B cell (primary cell): Measurements from ENCODE around the gene IL17RC. TPM values are rescaled to one million over a fixed set of nuclear protein-coding genes. Genes with fewer than 3 reads are reported as not detected.

ENCODE experiments used
- ATAC-seq: fragments of 200-7000 bp; cut with Tn5 transposase; one replicate; pipeline ENCODE4 v1.10.0; 2021; ENCODE audit warnings: low read depth, mild to moderate bottlenecking, moderate number of reproducible peaks, moderate library complexity
- CTCF ChIA-PET: fragments of 350-600 bp; sonication (Branson Sonifier 250); formaldehyde crosslinking; loops from one replicate; lab custom pipeline; 2021; ENCODE audit warnings: antibody characterized with exemption, inconsistent platforms; lab: Charles Lee
- POLR2A ChIA-PET: fragments of 350-600 bp; sonication (Branson Sonifier 250); formaldehyde crosslinking; loops from one replicate; lab custom pipeline; 2021; ENCODE audit warnings: antibody characterized with exemption; lab: Charles Lee
- DNase-seq: peaks from one replicate; pipeline ENCODE4 v3.0.0; 2013
- H2AFZ ChIP-seq: 2 replicates; pipeline ENCODE4 v1.6.1; 2012; ENCODE audit warnings: mild to moderate bottlenecking, low read depth, low read length; ENCODE audit not compliant: insufficient read depth, poor library complexity, severe bottlenecking
- H3K27ac ChIP-seq, 2 donors: 1 replicate in 1 of 2; 2 replicates in 1 of 2; pipeline ENCODE4 v1.5.1; 2012 to 2013; ENCODE audit warnings: low read length in 2 of 2, mild to moderate bottlenecking in 2 of 2, moderate library complexity in 1 of 2
- H3K27me3 ChIP-seq, 4 experiments: fragments of 200-600 bp in 1 of 4; sonication (generic) in 1 of 4; replicated peaks in 1 of 4; 1 replicate in 2 of 4; 2 replicates in 2 of 4; pipeline versions ENCODE4 v1.6.1 to v1.7.0; 2013 to 2016; ENCODE audit warnings: low read length in 3 of 4, mild to moderate bottlenecking in 2 of 4, mixed read lengths in 1 of 4, moderate library complexity in 1 of 4; ENCODE audit not compliant: insufficient read depth in 4 of 4, control insufficient read depth in 3 of 4; ENCODE audit errors: control extremely low read depth in 1 of 4
- H3K36me3 ChIP-seq, 2 experiments: replicated peaks in 1 of 2; 1 replicate in 1 of 2; 2 replicates in 1 of 2; pipeline versions ENCODE4 v1.6.1 to v1.7.1; 2013; ENCODE audit warnings: low read length in 1 of 2; ENCODE audit not compliant: insufficient read depth in 2 of 2, control insufficient read depth in 1 of 2; ENCODE audit errors: control extremely low read depth in 1 of 2, extremely low read depth in 1 of 2
- H3K4me1 ChIP-seq, 2 donors: fragments of 200-600 bp in 1 of 2; sonication (generic) in 1 of 2; 1 replicate in 1 of 2; 2 replicates in 1 of 2; pipeline versions ENCODE4 v1.5.1 to v1.6.1; 2013 to 2017; ENCODE audit warnings: low read length in 2 of 2; ENCODE audit not compliant: control insufficient read depth in 2 of 2, insufficient read depth in 2 of 2
- H3K4me2 ChIP-seq: replicated peaks from 2 replicates; pipeline ENCODE3; 2012; ENCODE audit warnings: mild to moderate bottlenecking, low read depth, low read length; ENCODE audit not compliant: poor library complexity, severe bottlenecking
- H3K4me3 ChIP-seq, 5 experiments: fragments of 200-600 bp in 1 of 5; sonication (generic) in 1 of 5; 1 replicate in 3 of 5; 2 replicates in 2 of 5; pipeline versions ENCODE4 v1.5.1 to v1.7.0; 2011 to 2016; ENCODE audit warnings: low read length in 4 of 5, mild to moderate bottlenecking in 4 of 5, low read depth in 2 of 5, control low read depth in 1 of 5, moderate library complexity in 1 of 5; ENCODE audit not compliant: insufficient read depth in 1 of 5; ENCODE audit errors: control extremely low read depth in 1 of 5, extremely low read depth in 1 of 5
- H3K79me2 ChIP-seq: fragments of 200-600 bp; sonication (generic); one replicate; pipeline ENCODE4 v1.6.0; 2016; ENCODE audit warnings: low read length; ENCODE audit not compliant: control insufficient read depth, insufficient read depth
- H3K9ac ChIP-seq: fragments of 200-600 bp; sonication (generic); 2 replicates; pipeline ENCODE4 v1.6.1; 2017; ENCODE audit warnings: mild to moderate bottlenecking, low read length, moderate library complexity
- H3K9me3 ChIP-seq, 3 donors: one replicate each; pipeline versions ENCODE4 v1.6.1 to v1.7.1; 2013; ENCODE audit warnings: low read length in 2 of 3; ENCODE audit not compliant: control insufficient read depth in 2 of 3, insufficient read depth in 1 of 3; ENCODE audit errors: control extremely low read depth in 1 of 3
- H4K20me1 ChIP-seq: 2 replicates; pipeline ENCODE4 v1.6.0; 2012; ENCODE audit warnings: mild to moderate bottlenecking, low read length; ENCODE audit not compliant: insufficient read depth, control insufficient read depth, poor library complexity, severe bottlenecking
- H3K27ac Mint-ChIP-seq: one replicate; pipeline ENCODE4 v1.8.0; 2021; ENCODE audit warnings: mixed read lengths
- H3K27me3 Mint-ChIP-seq: one replicate; pipeline ENCODE4 v1.8.0; 2021; ENCODE audit warnings: mixed read lengths
- H3K4me1 Mint-ChIP-seq: one replicate; pipeline ENCODE4 v1.8.0; 2021; ENCODE audit warnings: mixed read lengths
- H3K4me3 Mint-ChIP-seq: one replicate; pipeline ENCODE4 v1.8.0; 2021; ENCODE audit warnings: mixed read lengths
- H3K9me3 Mint-ChIP-seq: one replicate; pipeline ENCODE4 v1.8.0; 2022; ENCODE audit warnings: mixed read lengths; ENCODE audit not compliant: insufficient read depth
- CTCF ChIP-seq: fragments of 200-600 bp; IDR thresholded peaks from one replicate; pipeline ENCODE4 v1.8.0; 2022; ENCODE audit warnings: antibody characterized with exemption, mild to moderate bottlenecking
- EZH2 ChIP-seq: IDR thresholded peaks from 2 replicates; pipeline ENCODE4 v1.6.1; 2012; ENCODE audit warnings: borderline replicate concordance, low read depth, mild to moderate bottlenecking, moderate library complexity, low read length; ENCODE audit not compliant: insufficient read depth, poor library complexity, severe bottlenecking
- WGBS: methylation state at CpG from one replicate; pipeline ENCODE4 v1.1.5; 2013; ENCODE audit warnings: missing lambda C conversion rate; ENCODE audit not compliant: insufficient coverage; 5-methylcytosine and 5-hydroxymethylcytosine counted together
- intact Hi-C: fragments of 100-400 bp; cut with micrococcal nuclease; formaldehyde crosslinking; loops from one replicate; pipeline ENCODE4 v1.10.0; 2022
- polyA minus RNA-seq: library from RNA; depleted of rRNA, polyadenylated mRNA; stranded (reverse); fragments of >200 nt; gene quantifications from 2 replicates; pipeline ENCODE4 v1.2.3, GENCODE V29; 2012
- polyA plus RNA-seq: library from polyadenylated mRNA; depleted of rRNA; stranded (reverse); fragments of >200 nt; gene quantifications from 2 replicates; pipeline ENCODE4 v1.2.3, GENCODE V29; 2012
- total RNA-seq, 2 donors: library from RNA; stranded (reverse); fragments of 120-200 nt in 1 of 2; gene quantifications; 1 replicate in 1 of 2; 2 replicates in 1 of 2; pipeline versions ENCODE4 v1.2.3 to v1.2.4, GENCODE V29; 2013 to 2022

The IL17RC gene
- 0.24 and 0.25 TPM in 2 replicates for total RNA-seq
- total RNA-seq (2013) = 0.68 TPM
- polyA plus RNA-seq = 0.98 and 1.2 TPM in 2 replicates
- polyA minus RNA-seq = 0.26 and 1.1 TPM in 2 replicates

- Mint-ChIP-seq H3K4me3 (peak within 1 kb of the TSS; percentile 83), H3K9me3 (no peaks in the 10 kb centered on the region), H3K4me1 (peaks cover 15% of the 10 kb centered on the region), H3K27me3 (peaks cover 8% of the 10 kb centered on the region), H3K27ac (no peak within 1 kb of the TSS)
- H4K20me1 ChIP-seq = no peaks in the 10 kb centered on the region
- H3K4me2 ChIP-seq = peak within 1 kb of the TSS; percentile 98
- intact Hi-C loops = no loop called here
- no peaks in the 10 kb centered on the region for H3K36me3 ChIP-seq
- no peaks in the 10 kb centered on the region for H3K79me2 ChIP-seq
- peak within 1 kb of the TSS in 4 of 5 experiments; percentile 32 to 72 (median 50) for H3K4me3 ChIP-seq
- ChIA-PET CTCF (interaction anchor here (1.2 kb wide), 1 partner anchor 14 kb away, joined by 3 read pairs; no protein-coding TSS in a partner anchor), POLR2A (interaction anchor here (1.3 kb wide), 1 partner anchor 16 kb away, joined by 6 read pairs; no protein-coding TSS in a partner anchor)
- TF ChIP-seq EZH2 (no peak), CTCF (no peak)
- H3K9ac ChIP-seq = peak within 1 kb of the TSS; percentile 68
- peak; percentile 16 for ATAC-seq
- peaks cover 0 to 29% (median 9%) of the 10 kb centered on the region in 4 experiments for H3K27me3 ChIP-seq
- 45% methylated on average over 13 of the region's 19 CpGs for WGBS
- peaks cover 17 to 20% of the 10 kb centered on the region in 2 donors for H3K4me1 ChIP-seq
- no peaks in the 10 kb centered on the region for H3K9me3 ChIP-seq
- peak; percentile 35 for DNase-seq
- H2AFZ ChIP-seq = peak within 1 kb of the TSS; percentile 78
- no peak within 1 kb of the TSS for H3K27ac ChIP-seq
Observed at GRCh38 chr3:9916734-9917680, at the start of gene IL17RC. Gene IL17RC, plus strand, starts transcription at chr3:9917098. Its CDS starts 218 bp downstream, at chr3:9917316.

- intact Hi-C loops = no loop called here
- Histone ChIP-seq H3K4me2 (no peak overlapping the region), H3K27ac (no peak overlapping the region), H4K20me1 (no peaks in the 10 kb centered on the region), H3K79me2 (no peaks in the 10 kb centered on the region), H3K4me1 (peaks cover 6 to 8% of the 10 kb centered on the region in 2 donors), H3K9ac (no peak overlapping the region), H3K27me3 (peaks cover 0 to 12% (median 4%) of the 10 kb centered on the region in 4 experiments), H3K4me3 (no peak overlapping the region), H3K9me3 (no peaks in the 10 kb centered on the region), H2AFZ (no peak overlapping the region), H3K36me3 (no peaks in the 10 kb centered on the region)
- Mint-ChIP-seq H3K9me3 (no peaks in the 10 kb centered on the region), H3K4me1 (no peaks in the 10 kb centered on the region), H3K27me3 (peaks cover 1% of the 10 kb centered on the region), H3K27ac (no peak overlapping the region), H3K4me3 (no peak overlapping the region)
- ChIA-PET POLR2A (no interaction called here), CTCF (no interaction called here)
- TF ChIP-seq CTCF (no peak), EZH2 (no peak)
- ATAC-seq (no peak), DNase-seq (no peak)
- 88% methylated on average over 10 of the region's 12 CpGs for WGBS
Observed at GRCh38 chr3:9867106-9867505, 49.8 kb upstream of the IL17RC start.
